Measurements from ENCODE around the gene TTL.
A peak's percentile ranks its signal among the peaks of the same experiment; 100 is the strongest.

TTL gene

GRCh38 chr2:112449854-112450253 is 32.1 kb upstream of the TTL start:
- no peaks in the 10 kb centered on the region for H3K36me3 Mint-ChIP-seq (ENCODE audit: insufficient read depth)
- H3K4me3 Mint-ChIP-seq = no peak overlapping the region
- no peak for ATAC-seq (replicated peaks; ENCODE audit: extremely low read depth, poor library complexity, severe bottlenecking)
- H3K27ac Mint-ChIP-seq (ENCODE audit: low read depth) = no peak overlapping the region
- no peaks in the 10 kb centered on the region for H3K27me3 Mint-ChIP-seq
- DNase-seq (ENCODE audit: low spot score in 2 of 2) = no peak
- no peaks in the 10 kb centered on the region for H3K4me1 Mint-ChIP-seq
- no peaks in the 10 kb centered on the region for H3K9me3 Mint-ChIP-seq

GRCh38 chr2:112451317-112451716 is 30.6 kb upstream of the TTL start:
- no peaks in the 10 kb centered on the region for H3K9me3 Mint-ChIP-seq
- no peak overlapping the region for H3K4me3 Mint-ChIP-seq
- H3K36me3 Mint-ChIP-seq (ENCODE audit: insufficient read depth) = no peaks in the 10 kb centered on the region
- no peaks in the 10 kb centered on the region for H3K4me1 Mint-ChIP-seq
- no peak overlapping the region for H3K27ac Mint-ChIP-seq (ENCODE audit: low read depth)
- DNase-seq (ENCODE audit: low spot score in 2 of 2) = no peak
- no peaks in the 10 kb centered on the region for H3K27me3 Mint-ChIP-seq
- no peak for ATAC-seq (replicated peaks; ENCODE audit: extremely low read depth, poor library complexity, severe bottlenecking)

GRCh38 chr2:112454586-112454985 is 27.4 kb upstream of the TTL start:
- H3K4me3 Mint-ChIP-seq = no peak overlapping the region
- ATAC-seq (replicated peaks; ENCODE audit: extremely low read depth, poor library complexity, severe bottlenecking) = no peak
- H3K27me3 Mint-ChIP-seq = no peaks in the 10 kb centered on the region
- no peaks in the 10 kb centered on the region for H3K4me1 Mint-ChIP-seq
- no peaks in the 10 kb centered on the region for H3K36me3 Mint-ChIP-seq (ENCODE audit: insufficient read depth)
- no peak overlapping the region for H3K27ac Mint-ChIP-seq (ENCODE audit: low read depth)
- DNase-seq (ENCODE audit: low spot score in 2 of 2) = no peak
- H3K9me3 Mint-ChIP-seq = no peaks in the 10 kb centered on the region

DNA sequence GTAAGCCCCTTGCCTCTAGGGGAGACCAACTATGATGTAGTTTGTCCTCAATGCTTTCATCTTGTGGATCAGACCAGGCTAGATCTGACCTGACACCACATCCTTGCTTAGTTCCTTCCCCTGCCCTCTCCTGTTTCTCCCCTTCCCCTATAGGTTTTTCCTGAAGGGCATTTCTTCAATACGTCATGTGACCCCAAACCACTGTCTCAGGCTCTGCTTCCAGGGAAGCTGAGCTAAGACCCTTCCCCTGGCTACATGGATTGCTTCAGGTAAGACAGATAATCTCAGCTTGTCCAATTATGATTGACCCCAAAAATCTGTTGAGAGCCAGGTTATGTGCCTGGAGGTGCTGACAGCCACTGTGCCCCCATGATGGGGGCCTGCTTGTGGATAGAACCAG is 22.6 kb upstream of the TTL start:
- no peaks in the 10 kb centered on the region for H3K9me3 Mint-ChIP-seq
- no peak overlapping the region for H3K27ac Mint-ChIP-seq (ENCODE audit: low read depth)
- no peak overlapping the region for H3K4me3 Mint-ChIP-seq
- H3K4me1 Mint-ChIP-seq = no peaks in the 10 kb centered on the region
- peaks cover 29% of the 10 kb centered on the region for H3K27me3 Mint-ChIP-seq
- H3K36me3 Mint-ChIP-seq (ENCODE audit: insufficient read depth) = no peaks in the 10 kb centered on the region
- no peak for ATAC-seq (replicated peaks; ENCODE audit: extremely low read depth, poor library complexity, severe bottlenecking)
- no peak for DNase-seq (ENCODE audit: low spot score in 2 of 2)

- Mint-ChIP-seq H3K4me3 (no peak overlapping the region), H3K36me3 (ENCODE audit: insufficient read depth) (peaks cover 2% of the 10 kb centered on the region), H3K9me3 (no peaks in the 10 kb centered on the region), H3K27me3 (peaks cover 30% of the 10 kb centered on the region), H3K4me1 (no peaks in the 10 kb centered on the region), H3K27ac (ENCODE audit: low read depth) (no peak overlapping the region)
- DNase-seq (ENCODE audit: low spot score in 2 of 2) (no peak), ATAC-seq (replicated peaks; ENCODE audit: extremely low read depth, poor library complexity, severe bottlenecking) (no peak)
Measured at GRCh38 chr2:112462178-112462577, 19.8 kb upstream of the TTL start.

GRCh38 chr2:112463256-112463655 is 18.7 kb upstream of the TTL start:
- ATAC-seq (replicated peaks; ENCODE audit: extremely low read depth, poor library complexity, severe bottlenecking) (no peak), DNase-seq (ENCODE audit: low spot score in 2 of 2) (no peak)
- H3K27ac Mint-ChIP-seq (ENCODE audit: low read depth) = no peak overlapping the region
- H3K36me3 Mint-ChIP-seq (ENCODE audit: insufficient read depth) = peaks cover 2% of the 10 kb centered on the region
- H3K4me1 Mint-ChIP-seq = no peaks in the 10 kb centered on the region
- no peaks in the 10 kb centered on the region for H3K9me3 Mint-ChIP-seq
- no peak overlapping the region for H3K4me3 Mint-ChIP-seq
- H3K27me3 Mint-ChIP-seq = peaks cover 30% of the 10 kb centered on the region

GRCh38 chr2:112465382-112465781 is 16.6 kb upstream of the TTL start:
- DNase-seq (ENCODE audit: low spot score in 2 of 2) = no peak

GRCh38 chr2:112472547-112473263 is 9.3 kb upstream of the TTL start:
- Mint-ChIP-seq H3K27me3 (no peaks in the 10 kb centered on the region), H3K27ac (ENCODE audit: low read depth) (no peak overlapping the region), H3K9me3 (no peaks in the 10 kb centered on the region), H3K4me3 (no peak overlapping the region), H3K4me1 (no peaks in the 10 kb centered on the region), H3K36me3 (ENCODE audit: insufficient read depth) (no peaks in the 10 kb centered on the region)
- DNase-seq (ENCODE audit: low spot score in 2 of 2) = no peak
- ATAC-seq (replicated peaks; ENCODE audit: extremely low read depth, poor library complexity, severe bottlenecking) = no peak

More at GRCh38 chr2:112465382-112465781, 16.6 kb upstream of the TTL start:
- Mint-ChIP-seq H3K4me1 (no peaks in the 10 kb centered on the region), H3K36me3 (ENCODE audit: insufficient read depth) (peaks cover 2% of the 10 kb centered on the region), H3K4me3 (no peak overlapping the region), H3K27me3 (peaks cover 30% of the 10 kb centered on the region), H3K9me3 (no peaks in the 10 kb centered on the region), H3K27ac (ENCODE audit: low read depth) (no peak overlapping the region)
- ATAC-seq (replicated peaks; ENCODE audit: extremely low read depth, poor library complexity, severe bottlenecking) = no peak

- no peaks in the 10 kb centered on the region for H3K9me3 Mint-ChIP-seq
- no peak overlapping the region for H3K27ac Mint-ChIP-seq (ENCODE audit: low read depth)
- no peaks in the 10 kb centered on the region for H3K4me1 Mint-ChIP-seq
- ATAC-seq (replicated peaks; ENCODE audit: extremely low read depth, poor library complexity, severe bottlenecking) (no peak), DNase-seq (ENCODE audit: low spot score in 2 of 2) (no peak)
- H3K27me3 Mint-ChIP-seq = no peaks in the 10 kb centered on the region
- no peak overlapping the region for H3K4me3 Mint-ChIP-seq
- no peaks in the 10 kb centered on the region for H3K36me3 Mint-ChIP-seq (ENCODE audit: insufficient read depth)
Measured at GRCh38 chr2:112474844-112475486, 7.0 kb upstream of the TTL start.

- ATAC-seq (replicated peaks; ENCODE audit: extremely low read depth, poor library complexity, severe bottlenecking) (no peak), DNase-seq (ENCODE audit: low spot score in 2 of 2) (no peak)
- peaks cover 4% of the 10 kb centered on the region for H3K36me3 Mint-ChIP-seq (ENCODE audit: insufficient read depth)
- peaks cover 12% of the 10 kb centered on the region for H3K4me1 Mint-ChIP-seq
- H3K27ac Mint-ChIP-seq (ENCODE audit: low read depth) = no peak overlapping the region
- no peaks in the 10 kb centered on the region for H3K9me3 Mint-ChIP-seq
- H3K4me3 Mint-ChIP-seq = no peak overlapping the region
- H3K27me3 Mint-ChIP-seq = no peaks in the 10 kb centered on the region
Measured at GRCh38 chr2:112476434-112476833, 5.5 kb upstream of the TTL start.

- Mint-ChIP-seq H3K36me3 (ENCODE audit: insufficient read depth) (peaks cover 12% of the 10 kb centered on the region), H3K4me3 (peak overlapping the region; percentile 94), H3K9me3 (no peaks in the 10 kb centered on the region), H3K27me3 (no peaks in the 10 kb centered on the region), H3K4me1 (peaks cover 32% of the 10 kb centered on the region), H3K27ac (ENCODE audit: low read depth) (peak overlapping the region; percentile 91)
- ATAC-seq (replicated peaks; ENCODE audit: extremely low read depth, poor library complexity, severe bottlenecking) (no peak), DNase-seq (ENCODE audit: low spot score in 2 of 2) (no peak)
Measured at GRCh38 chr2:112480530-112481049, 1.4 kb upstream of the TTL start.

DNA sequence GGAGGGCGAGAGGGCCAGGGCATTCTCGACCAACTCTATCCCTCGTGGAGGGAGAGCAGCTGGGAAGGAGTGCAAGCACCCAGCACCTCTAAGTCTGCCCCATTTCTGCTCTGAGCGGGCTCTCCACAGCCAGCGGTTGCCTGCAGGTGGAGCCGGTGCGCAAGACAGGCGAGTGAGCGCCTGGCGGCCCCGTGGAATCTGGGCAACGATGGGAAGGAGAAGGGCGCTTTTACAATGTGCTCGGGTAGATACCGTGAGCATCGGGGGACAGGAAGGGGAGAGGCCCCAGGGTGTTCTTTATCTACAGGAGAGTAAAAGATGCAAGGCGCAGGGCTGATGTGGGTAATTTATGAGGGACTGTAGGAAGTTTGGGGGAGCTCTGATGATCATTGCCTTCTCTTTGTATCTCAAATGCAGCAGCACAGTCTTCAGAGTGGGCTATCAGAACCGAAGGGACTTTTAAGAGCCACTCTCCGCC is 867 bp upstream of the TTL start:
- Mint-ChIP-seq H3K4me3 (peak overlapping the region; percentile 94), H3K9me3 (no peaks in the 10 kb centered on the region)

More for the DNA sequence above, 867 bp upstream of the TTL start:
- ATAC-seq (replicated peaks; ENCODE audit: extremely low read depth, poor library complexity, severe bottlenecking) = peak; percentile 86
- peaks cover 12% of the 10 kb centered on the region for H3K36me3 Mint-ChIP-seq (ENCODE audit: insufficient read depth)
- H3K27ac Mint-ChIP-seq (ENCODE audit: low read depth) = peak overlapping the region; percentile 91
- no peaks in the 10 kb centered on the region for H3K27me3 Mint-ChIP-seq
- peak; percentile 66 to 74 for DNase-seq (ENCODE audit: low spot score in 2 of 2)
- peaks cover 33% of the 10 kb centered on the region for H3K4me1 Mint-ChIP-seq
